HCT116 (cell line): ENCODE data around the gene ZNHIT3. TPM values are rescaled to one million over a fixed set of nuclear protein-coding genes. Genes with fewer than 3 reads are reported as not detected.

Experiments used
- ATAC-seq: fragments of 200-7000 bp; cut with Tn5 transposase; 2 replicates; pipeline ENCODE4 v1.9.1; 2020; ENCODE audit warnings: mild to moderate bottlenecking, moderate library complexity
- BruUV-seq: library from RNA; stranded (reverse); fragments of 400-500 nt; replicated peaks from 2 replicates; lab custom pipeline; 2021; lab: Mats Ljungman, UMichigan
- CTCF ChIA-PET: fragments of 300-600 bp; sonication (Branson Sonifier 250); formaldehyde crosslinking; loops from one replicate; lab custom pipeline; 2021; ENCODE audit warnings: antibody characterized with exemption; lab: Charles Lee
- POLR2A ChIA-PET: fragments of 300-600, 350-600 bp; sonication (Branson Sonifier 250); formaldehyde crosslinking; loops from one replicate; lab custom pipeline; 2021; ENCODE audit warnings: antibody characterized with exemption; lab: Charles Lee
- RAD21 ChIA-PET, 2 experiments: fragments of 300-600 bp; sonication (Branson Sonifier 250); formaldehyde crosslinking; loops; one replicate each; lab custom pipeline; 2023; ENCODE audit warnings: low total read pairs in 2 of 2; ENCODE audit not compliant: uncharacterized antibody in 2 of 2, unreplicated experiment in 2 of 2, low non-redundant PET in 1 of 2; lab: Charles Lee
- DNase-seq: peaks from one replicate; pipeline ENCODE4 v3.0.0-alpha.2; 2010; ENCODE audit warnings: low read depth, low spot score
- H2AFZ ChIP-seq: fragments of 200-600 bp; shearing (Covaris generic), sonication (generic); 2 replicates; pipeline ENCODE4 v1.6.1; 2017; ENCODE audit warnings: low read depth, mixed run types, mixed read lengths, antibody characterized with exemption, low read length; ENCODE audit not compliant: poor library complexity, severe bottlenecking
- H3K27ac ChIP-seq: 2 replicates; pipeline ENCODE4 v1.5.1; 2012; ENCODE audit warnings: low read depth, low read length
- H3K27me3 ChIP-seq: fragments of 200-600 bp; sonication (generic); 2 replicates; pipeline ENCODE4 v1.6.1; 2016; ENCODE audit warnings: mixed run types, low read length, mixed read lengths; ENCODE audit not compliant: insufficient read depth
- H3K36me3 ChIP-seq, 2 experiments: fragments of 200-500 bp in 1 of 2; fragments of 200-600 bp in 1 of 2; sonication (Bioruptor generic) in 1 of 2; sonication (generic) in 1 of 2; 2 replicates each; pipeline versions ENCODE4 v1.5.1 to v1.6.1; 2014 to 2016; ENCODE audit warnings: low read length in 2 of 2, inconsistent platforms in 1 of 2, mixed read lengths in 1 of 2, mixed run types in 1 of 2; ENCODE audit not compliant: insufficient read depth in 2 of 2, control insufficient read depth in 1 of 2
- H3K4me1 ChIP-seq, 2 experiments: fragments of 200-600 bp in 1 of 2; sonication (generic) in 1 of 2; 2 replicates each; pipeline versions ENCODE4 v1.5.1 to v1.6.1; 2012 to 2017; ENCODE audit warnings: low read length in 2 of 2, inconsistent platforms in 1 of 2, mild to moderate bottlenecking in 1 of 2, mixed read lengths in 1 of 2, mixed run types in 1 of 2, moderate library complexity in 1 of 2; ENCODE audit not compliant: insufficient read depth in 2 of 2, control insufficient read depth in 1 of 2
- H3K4me2 ChIP-seq: fragments of 200-600 bp; sonication (generic); 2 replicates; pipeline ENCODE4 v1.6.1; 2017; ENCODE audit warnings: mixed run types, low read length, mixed read lengths
- H3K4me3 ChIP-seq, 2 experiments: fragments of 200-600 bp in 1 of 2; sonication (generic) in 1 of 2; replicated peaks in 1 of 2; 2 replicates each; pipeline ENCODE4 v1.5.1; 2011 to 2016; ENCODE audit warnings: low read length in 2 of 2, control low read depth in 1 of 2, low read depth in 1 of 2, mild to moderate bottlenecking in 1 of 2, mixed read lengths in 1 of 2, mixed run types in 1 of 2
- H3K79me2 ChIP-seq: fragments of 200-600 bp; sonication (generic); 2 replicates; pipeline ENCODE4 v1.6.1; 2017; ENCODE audit warnings: mild to moderate bottlenecking, mixed run types, low read length, moderate library complexity, mixed read lengths; ENCODE audit not compliant: insufficient read depth
- H3K9ac ChIP-seq: fragments of 200-600 bp; sonication (generic); 2 replicates; pipeline ENCODE4 v1.6.1; 2016; ENCODE audit warnings: low read length, mixed read lengths
- H3K9me2 ChIP-seq: fragments of 200-600 bp; sonication (generic), shearing (Covaris generic); 2 replicates; pipeline ENCODE4 v1.6.1; 2017; ENCODE audit warnings: mixed run types, mild to moderate bottlenecking, moderate library complexity; ENCODE audit not compliant: insufficient read depth
- H3K9me3 ChIP-seq, 2 experiments: fragments of 200-500 bp in 1 of 2; fragments of 200-600 bp in 1 of 2; sonication (Bioruptor generic) in 1 of 2; sonication (generic) in 1 of 2; 2 replicates each; pipeline ENCODE4 v1.6.1; 2014 to 2017; ENCODE audit warnings: low read length in 2 of 2, mixed read lengths in 2 of 2, inconsistent platforms in 1 of 2, low read depth in 1 of 2, mild to moderate bottlenecking in 1 of 2, mixed run types in 1 of 2, moderate library complexity in 1 of 2; ENCODE audit not compliant: control insufficient read depth in 1 of 2, insufficient read depth in 1 of 2
- H4K20me1 ChIP-seq: fragments of 200-600 bp; sonication (generic), shearing (Covaris generic); 2 replicates; pipeline ENCODE4 v1.6.1; 2017; ENCODE audit warnings: mixed run types, mild to moderate bottlenecking, moderate library complexity; ENCODE audit not compliant: insufficient read depth
- CEBPB ChIP-seq: IDR thresholded peaks from 2 replicates; pipeline ENCODE4 v1.6.1; 2012; ENCODE audit warnings: low read depth
- EGR1 ChIP-seq: IDR thresholded peaks from 2 replicates; pipeline ENCODE4 v1.6.1; 2012; ENCODE audit warnings: low read depth
- EZH2 ChIP-seq: fragments of 200-600 bp; sonication (generic); IDR thresholded peaks from 2 replicates; pipeline ENCODE4 v1.6.1; 2017; ENCODE audit warnings: antibody characterized with exemption, mixed run types
- EZH2phosphoT487 ChIP-seq: fragments of 200-600 bp; IDR thresholded peaks from 2 replicates; pipeline ENCODE4 v1.6.1; 2018; ENCODE audit warnings: antibody characterized with exemption, borderline replicate concordance
- FOSL1 ChIP-seq: IDR thresholded peaks from 2 replicates; pipeline ENCODE4 v1.6.1; 2012; ENCODE audit warnings: low read depth
- JUND ChIP-seq: IDR thresholded peaks from 2 replicates; pipeline ENCODE4 v1.6.1; 2012
- POLR2A ChIP-seq: IDR thresholded peaks from 2 replicates; pipeline ENCODE4 v1.7.0; 2011; ENCODE audit warnings: borderline replicate concordance; ENCODE audit not compliant: insufficient read depth, insufficient read length; ENCODE audit errors: extremely low read depth
- POLR2AphosphoS5 ChIP-seq: IDR thresholded peaks from 2 replicates; pipeline ENCODE4 v1.6.1; 2011; ENCODE audit warnings: mild to moderate bottlenecking, low read depth, low read length, moderate library complexity
- RAD21 ChIP-seq: IDR thresholded peaks from 2 replicates; pipeline ENCODE4 v1.6.1; 2012; ENCODE audit warnings: low read depth, mild to moderate bottlenecking
- REST ChIP-seq: IDR thresholded peaks from 2 replicates; pipeline ENCODE4 v1.6.1; 2012; ENCODE audit warnings: low read depth
- SIN3A ChIP-seq: IDR thresholded peaks from 2 replicates; pipeline ENCODE4 v1.6.1; 2012; ENCODE audit warnings: low read depth
- SRF ChIP-seq: IDR thresholded peaks from 2 replicates; pipeline ENCODE4 v1.6.1; 2012; ENCODE audit warnings: low read depth
- YY1 ChIP-seq: IDR thresholded peaks from 2 replicates; pipeline ENCODE4 v1.6.1; 2011; ENCODE audit warnings: low read length, low read depth, moderate library complexity, mild to moderate bottlenecking; ENCODE audit not compliant: insufficient replicate concordance; ENCODE audit errors: extremely low read depth
- ZFX ChIP-seq: fragments of 450-650 bp; IDR thresholded peaks from 2 replicates; pipeline ENCODE4 v1.6.1; 2017
- intact Hi-C: fragments of 100-400 bp; cut with micrococcal nuclease; formaldehyde crosslinking; loops from 2 replicates; pipeline ENCODE4 v1.10.0; 2022
- total RNA-seq: library from RNA; stranded (reverse); gene quantifications from one replicate; pipeline ENCODE4 v1.2.1, GENCODE V29; 2021; ENCODE audit not compliant: unreplicated experiment

ZNHIT3 gene
- total RNA-seq, 1 experiment from 2014 or later: 33.9 TPM

- H3K27ac ChIP-seq: no peak overlapping the region
- DNase-seq: no peak
- ChIA-PET RAD21 (no interaction called here), CTCF (interaction anchor here (2.0 kb wide), 1 partner anchor 11 kb away, joined by 8 read pairs; the partner anchor contains the start of genes MYO19 and PIGW), POLR2A (interaction anchor here (1.0 kb wide), 1 partner anchor 11 kb away, joined by 4 read pairs; the partner anchor contains the start of genes MYO19 and PIGW)
- no peaks in the 10 kb centered on the region; a peak in 1 of 4 replicates for H3K4me1 ChIP-seq
- H3K9ac ChIP-seq: no peak overlapping the region
- no peak for ATAC-seq
- H3K9me2 ChIP-seq: no peaks in the 10 kb centered on the region
- H3K4me2 ChIP-seq: no peak overlapping the region
- H3K36me3 ChIP-seq: peaks cover 46 to 54% of the 10 kb centered on the region in 2 experiments
- intact Hi-C loops: no loop called here
- no peak overlapping the region for H2AFZ ChIP-seq
- H3K27me3 ChIP-seq: no peaks in the 10 kb centered on the region
- H3K4me3 ChIP-seq: no peak overlapping the region
- TF ChIP-seq EGR1: no peak
- TF ChIP-seq EZH2phosphoT487: no peak
- TF ChIP-seq ZFX: no peak
- no peak for TF ChIP-seq POLR2AphosphoS5
- no peak for TF ChIP-seq REST
- no peak for TF ChIP-seq FOSL1
- no peak for TF ChIP-seq SIN3A
- no peak for TF ChIP-seq POLR2A
- TF ChIP-seq CEBPB: no peak
- no peak for TF ChIP-seq EZH2
- TF ChIP-seq RAD21: no peak
- TF ChIP-seq YY1: no peak
- no peak for TF ChIP-seq JUND
- no peak for TF ChIP-seq SRF
- BruUV-seq: no TSS peak
- no peaks in the 10 kb centered on the region for H3K9me3 ChIP-seq
- H4K20me1 ChIP-seq: peaks cover 9% of the 10 kb centered on the region; the same call in 1 of the 2 replicates
- H3K79me2 ChIP-seq: peaks cover 45% of the 10 kb centered on the region
Measured at GRCh38 chr17:36523113-36523512, 36.6 kb downstream of the ZNHIT3 start.
